GM21423 (cell line): ENCODE measurements around the gene PET100.
"Not testable (repeated sequence)": the region's sequence is repeated elsewhere in the genome, so short reads cannot be mapped to it uniquely, and the experiment has no call there.

ENCODE experiments used
- ATAC-seq: cut with Tn5 transposase; IDR thresholded peaks from one replicate; pipeline ENCODE4 v1.9.1; 2021; ENCODE audit warnings: mild to moderate bottlenecking, moderate library complexity; ENCODE audit not compliant: unreplicated experiment

The PET100 gene

DNA sequence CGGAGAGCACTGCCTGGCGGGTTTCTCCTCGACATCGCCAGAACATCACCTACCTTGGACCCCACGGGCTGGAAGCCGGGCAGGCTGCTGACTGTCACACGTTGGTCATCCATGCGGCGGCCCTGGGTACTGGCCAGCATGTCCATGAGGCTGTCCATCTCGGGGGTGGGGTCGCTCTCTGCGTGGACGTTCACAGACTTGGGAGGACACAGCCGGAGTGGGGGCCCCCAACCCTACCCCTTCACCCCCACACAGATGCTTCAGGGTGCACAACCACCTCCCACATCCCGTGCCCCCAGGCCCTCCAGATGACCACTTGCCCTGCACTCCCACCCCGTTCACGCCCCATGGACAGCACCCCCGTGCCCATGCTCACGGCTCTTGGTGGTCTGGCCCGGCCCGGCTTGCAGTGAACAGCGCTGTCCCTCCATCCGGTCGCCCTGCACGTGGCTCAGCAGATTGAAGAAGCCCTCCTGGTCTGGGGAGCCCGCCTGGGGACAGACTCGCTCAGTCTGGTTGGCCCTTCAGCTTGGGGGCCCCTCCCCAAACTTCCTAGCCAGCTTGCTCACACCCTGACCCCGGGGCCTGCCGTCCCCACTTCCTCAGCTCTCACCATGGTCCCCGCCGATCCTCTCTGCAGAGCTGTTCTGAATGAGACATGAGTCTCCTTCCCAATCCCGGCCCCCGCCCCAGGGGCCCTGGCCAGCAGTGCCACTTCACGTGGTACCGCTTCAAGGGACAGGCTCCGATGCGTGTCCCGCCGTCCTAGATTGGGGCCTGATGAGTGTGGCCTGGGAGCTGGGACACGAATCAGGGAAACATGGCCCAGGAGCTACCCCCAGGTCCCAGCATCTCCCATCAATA lies 3.0 kb downstream of the PET100 start:
- no peak for ATAC-seq

DNA sequence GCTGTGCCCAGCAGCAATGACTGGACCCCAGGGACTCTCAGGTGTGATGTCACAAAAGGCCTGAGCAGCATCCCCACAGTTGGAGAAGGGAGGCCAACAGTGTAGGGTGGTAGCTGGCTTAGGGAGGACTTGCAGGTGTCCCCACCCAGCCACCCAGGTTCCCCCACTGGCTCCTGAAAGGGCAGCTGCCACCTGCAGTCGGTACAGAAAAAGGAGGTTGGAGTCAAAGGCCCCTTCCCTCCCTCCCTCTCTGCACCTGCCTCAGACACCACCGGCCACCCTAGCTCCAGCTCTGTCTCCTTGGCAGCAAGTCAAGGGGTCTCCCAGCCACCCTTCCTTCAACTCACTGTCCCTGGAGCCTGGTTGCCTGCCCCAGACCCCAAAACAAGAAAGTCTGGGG lies 4.1 kb downstream of the PET100 start, which contains the start of gene PCP2:
Gene PCP2 (minus strand): TSS at position 22 of the 400 bp plus-strand sequence. CDS start 262 bp downstream, outside the sequence.
- ATAC-seq = no peak

DNA sequence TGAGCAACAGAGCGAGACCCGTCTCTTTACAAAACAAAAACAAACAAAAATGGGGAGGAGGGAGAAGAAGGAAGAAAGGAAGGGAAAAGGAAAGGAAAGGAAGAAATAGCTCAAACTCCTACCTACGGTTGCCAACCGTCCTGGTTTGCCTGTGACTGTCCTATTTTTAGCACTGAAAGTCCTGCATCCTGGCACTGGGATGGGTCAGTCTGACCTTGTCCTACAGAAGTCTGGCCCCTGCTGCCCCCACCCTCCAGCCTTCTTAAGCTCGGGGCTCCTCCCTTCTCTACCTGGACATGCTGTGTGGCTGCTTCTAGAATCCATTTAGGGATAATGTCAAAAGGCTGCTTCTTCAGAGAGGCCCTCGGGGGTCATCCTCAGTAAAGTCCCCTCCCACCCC lies 6.1 kb downstream of the PET100 start:
- ATAC-seq = no peak

DNA sequence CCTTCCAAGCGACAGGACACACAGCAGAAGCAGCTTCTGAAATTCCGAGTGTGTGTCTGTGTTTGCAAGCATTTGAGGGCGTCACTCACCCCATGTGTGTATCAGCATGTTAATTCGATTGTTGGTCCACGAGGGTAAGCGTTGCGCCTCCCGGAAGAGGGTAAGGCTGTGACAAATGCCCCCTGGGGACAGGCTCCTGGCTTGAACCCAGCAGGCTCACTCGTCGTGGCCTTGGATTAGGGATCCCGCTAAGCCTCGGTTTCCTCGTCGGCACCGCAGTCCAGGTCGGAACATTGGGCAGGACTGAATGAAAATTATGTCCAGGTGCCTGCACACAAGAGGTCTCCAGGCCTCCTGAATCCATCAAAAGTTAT lies 6.7 kb downstream of the PET100 start:
- ATAC-seq = no peak

DNA sequence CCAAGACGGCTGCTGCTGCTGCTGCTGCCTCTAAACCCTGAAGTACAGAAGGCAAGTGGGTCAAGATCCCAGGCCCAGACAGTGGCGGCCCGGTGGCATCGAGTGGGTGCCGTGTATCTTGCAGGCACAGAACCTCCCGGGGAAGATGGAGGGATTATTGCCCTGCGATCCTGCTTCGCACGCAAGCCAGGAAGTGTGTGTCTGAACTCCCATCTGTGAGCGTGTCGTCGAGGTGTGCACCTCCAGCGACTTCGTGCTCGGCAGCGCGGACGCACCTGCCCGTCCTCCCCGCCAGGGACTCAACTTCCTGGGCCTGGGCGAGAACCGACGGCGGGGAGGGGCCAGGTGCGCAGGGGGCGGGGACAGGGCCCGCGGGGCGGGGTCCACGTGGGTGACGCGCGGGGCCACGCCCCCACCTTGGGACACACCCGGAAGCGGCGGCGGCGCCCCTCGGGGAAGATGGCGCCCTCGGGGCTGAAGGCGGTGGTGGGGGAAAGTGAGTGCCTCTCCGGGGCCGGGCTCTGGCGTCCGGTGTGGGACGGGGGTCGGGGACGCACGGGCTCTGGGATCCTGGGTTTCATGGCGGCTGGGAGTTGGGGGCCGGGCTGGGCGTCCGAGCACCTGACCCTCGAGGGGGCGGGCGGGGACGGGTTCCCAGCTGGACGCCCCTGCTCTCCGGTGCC lies 7.2 kb downstream of the PET100 start, which contains the start of gene STXBP2:
Gene STXBP2 (plus strand): TSS at position 420 of the 683 bp plus-strand sequence. CDS start 40 bp downstream, at position 460.
- ATAC-seq = peak; percentile 72

DNA sequence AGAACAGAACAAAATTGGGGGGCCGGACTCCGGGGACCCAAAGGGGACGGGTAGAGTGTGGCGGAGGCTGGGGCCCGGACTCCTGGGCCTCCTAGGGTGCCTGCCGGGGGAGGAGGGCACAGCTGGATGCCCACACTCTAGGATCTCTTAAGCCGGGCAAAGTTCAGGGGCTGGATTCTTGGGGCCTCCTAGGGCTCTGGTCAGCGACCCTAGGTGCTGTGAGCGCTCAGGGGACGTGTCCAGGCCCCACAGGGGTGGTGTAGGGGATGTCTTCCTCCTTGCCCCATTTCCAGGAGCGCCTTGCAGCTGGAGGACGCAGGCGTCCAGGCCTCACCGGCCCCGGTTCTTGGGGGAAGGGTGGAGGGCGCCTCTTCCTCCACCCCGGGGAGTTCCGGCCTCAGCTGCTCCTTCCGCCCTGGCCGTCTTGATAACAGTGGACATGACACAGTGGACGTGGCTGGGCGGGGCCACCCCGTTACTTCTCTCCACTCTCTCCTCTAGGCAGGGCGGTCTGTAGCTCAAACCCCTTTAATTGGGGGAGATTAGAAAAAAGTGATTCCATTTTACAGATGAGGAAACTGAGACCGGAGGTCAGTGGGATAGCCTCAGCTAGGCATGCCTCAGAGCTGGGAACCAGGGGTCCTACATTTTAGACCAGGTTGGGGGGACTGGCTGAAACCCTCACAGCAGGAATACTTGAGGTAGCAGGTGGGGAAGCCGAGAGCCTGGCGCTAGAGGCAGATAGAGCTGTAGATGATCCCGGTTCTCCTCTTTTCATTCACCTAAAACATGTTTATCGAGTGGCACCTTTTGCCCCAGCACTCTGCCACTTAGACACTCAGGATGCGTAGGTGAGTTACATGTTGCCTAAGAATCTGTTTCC lies 8.0 kb downstream of the PET100 start:
- peak; percentile 18 for ATAC-seq

DNA sequence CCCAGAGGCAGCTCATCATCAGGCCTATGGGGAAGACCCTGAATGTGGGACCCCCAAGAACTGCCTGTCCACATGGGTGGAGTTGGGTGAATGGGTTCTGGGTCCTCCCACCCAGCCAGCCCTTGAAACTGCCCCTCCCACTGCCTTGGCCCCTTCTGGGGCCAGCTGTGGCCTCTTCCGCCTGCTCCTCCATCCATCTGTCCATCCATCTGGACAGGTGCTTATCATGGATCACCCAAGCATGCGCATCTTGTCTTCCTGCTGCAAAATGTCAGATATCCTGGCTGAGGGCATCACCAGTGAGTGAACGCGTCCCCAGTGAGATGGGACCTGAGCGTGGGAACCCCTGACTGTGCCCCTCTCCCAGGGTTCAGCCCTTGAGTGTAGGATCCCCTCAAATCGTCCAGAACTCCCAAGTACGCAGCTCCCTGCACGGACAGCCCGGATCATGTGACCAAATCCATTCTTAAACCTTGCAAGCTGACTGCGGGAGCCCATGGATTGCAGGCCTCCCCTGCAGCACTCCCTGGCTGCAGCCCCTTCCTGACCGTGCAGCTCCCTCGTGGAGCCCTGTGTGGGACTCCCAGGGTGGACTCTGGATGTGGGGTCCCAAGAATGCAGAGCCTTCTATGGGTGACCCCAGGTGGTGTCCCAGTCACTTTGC lies 9.3 kb downstream of the PET100 start:
- no peak for ATAC-seq

DNA sequence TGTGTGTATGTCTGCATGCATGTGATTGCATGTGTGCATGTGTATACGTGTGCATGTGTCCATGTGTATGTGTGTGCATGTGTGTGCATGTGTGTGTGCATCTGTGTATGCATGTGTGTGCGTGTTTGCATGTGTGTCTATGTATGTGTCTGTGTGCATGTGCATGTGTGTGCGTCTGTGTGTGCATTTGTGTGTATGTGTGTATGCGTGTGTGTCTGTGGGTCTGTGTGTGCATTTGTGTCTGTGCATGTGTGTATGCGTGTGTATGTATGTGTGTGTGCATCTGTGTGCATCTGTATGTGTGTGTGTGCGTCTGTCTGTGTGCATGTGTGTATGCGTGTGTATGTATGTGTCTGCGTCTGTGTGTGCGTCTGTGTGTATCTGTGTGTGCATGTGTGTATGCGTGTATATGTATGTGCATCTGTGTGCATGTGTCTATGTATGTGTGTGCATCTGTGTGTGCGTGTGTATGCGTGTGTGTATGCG lies 10.3 kb downstream of the PET100 start:
- no peak for ATAC-seq

DNA sequence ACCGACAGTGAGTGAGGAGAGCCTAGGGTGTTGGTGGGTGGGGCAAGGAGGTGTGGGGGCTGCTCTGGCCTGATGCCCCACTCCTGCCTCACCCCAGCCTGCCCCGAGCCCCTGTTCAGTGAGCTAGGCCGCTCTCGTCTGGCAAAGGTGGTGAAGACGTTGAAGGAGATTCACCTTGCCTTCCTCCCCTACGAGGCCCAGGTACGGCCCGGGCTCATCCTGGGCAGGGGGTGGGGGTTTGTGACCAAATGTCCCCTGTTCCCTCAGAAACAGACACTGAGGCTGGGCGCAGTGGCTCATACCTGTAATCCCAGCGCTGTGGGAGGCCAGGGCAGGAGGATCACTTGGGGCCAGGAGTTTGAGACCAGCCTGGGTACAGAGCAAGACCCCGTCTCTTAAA lies 11.2 kb downstream of the PET100 start:
- no peak for ATAC-seq

DNA sequence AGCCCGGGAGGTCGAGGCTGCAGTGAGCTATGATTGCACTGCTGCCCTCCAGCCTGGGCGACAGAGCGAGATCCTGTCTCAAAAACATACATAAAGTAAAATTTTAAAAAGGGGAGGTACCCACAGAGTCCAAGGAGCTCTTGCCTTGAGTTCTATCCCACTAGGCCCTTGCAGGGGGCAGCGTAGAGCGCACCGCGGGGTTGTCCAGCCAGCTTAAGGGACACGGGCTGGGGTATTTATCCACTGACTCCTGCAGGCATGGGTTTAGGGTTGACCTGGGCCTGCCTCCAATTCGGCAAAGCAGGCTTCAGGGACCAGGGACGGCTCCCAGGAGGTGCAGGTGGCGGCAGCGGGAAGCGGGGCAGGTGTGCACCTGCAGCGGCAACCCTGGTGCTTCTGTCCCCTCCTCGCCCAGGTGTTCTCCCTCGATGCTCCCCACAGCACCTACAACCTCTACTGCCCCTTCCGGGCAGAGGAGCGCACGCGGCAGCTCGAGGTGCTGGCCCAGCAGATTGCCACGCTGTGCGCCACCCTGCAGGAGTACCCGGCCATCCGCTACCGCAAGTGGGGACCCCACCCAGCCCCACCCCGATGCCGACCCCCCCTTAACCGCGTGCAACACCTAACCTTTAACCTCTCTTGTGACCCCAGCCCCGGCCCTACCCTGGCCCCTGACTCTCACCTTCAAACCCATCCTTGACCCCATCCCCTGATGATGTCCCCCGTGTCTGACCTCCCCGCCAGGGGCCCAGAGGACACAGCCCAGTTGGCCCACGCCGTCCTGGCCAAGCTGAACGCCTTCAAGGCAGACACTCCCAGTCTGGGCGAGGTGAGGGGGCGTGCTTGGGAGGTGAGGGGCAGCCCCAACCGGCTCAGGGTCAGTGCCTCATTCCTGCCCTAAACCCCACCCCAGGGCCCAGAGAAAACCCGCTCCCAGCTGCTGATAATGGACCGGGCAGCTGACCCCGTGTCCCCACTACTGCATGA lies 12.0 kb downstream of the PET100 start:
- no peak for ATAC-seq

DNA sequence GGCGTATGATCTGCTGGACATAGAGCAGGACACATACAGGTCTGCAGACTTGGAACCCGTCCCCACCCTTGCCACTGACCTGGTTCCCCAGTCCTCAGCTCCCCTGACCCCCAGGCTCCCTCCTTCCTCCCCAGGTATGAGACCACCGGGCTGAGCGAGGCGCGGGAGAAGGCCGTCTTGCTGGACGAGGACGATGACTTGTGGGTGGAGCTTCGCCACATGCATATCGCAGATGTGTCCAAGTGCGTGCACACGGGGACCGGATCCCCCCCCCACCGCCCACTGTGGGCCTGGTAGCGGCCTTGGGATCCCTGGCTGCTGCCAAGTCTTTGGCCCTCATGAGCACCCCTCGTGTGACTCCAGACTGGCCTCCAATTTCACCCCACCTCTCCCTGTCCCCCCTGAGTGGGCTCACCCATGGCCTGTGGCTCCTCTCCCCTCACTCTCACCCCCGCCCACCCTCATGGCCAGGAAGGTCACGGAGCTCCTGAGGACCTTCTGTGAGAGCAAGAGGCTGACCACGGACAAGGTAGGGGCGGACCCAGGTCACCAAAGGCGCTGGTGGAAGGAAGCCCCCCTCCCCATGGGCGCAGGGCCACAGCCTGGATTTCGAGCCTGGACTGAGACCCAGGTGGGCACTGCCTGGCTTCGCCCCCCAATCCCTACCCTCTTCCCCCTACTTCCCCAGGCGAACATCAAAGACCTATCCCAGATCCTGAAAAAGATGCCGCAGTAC lies 12.9 kb downstream of the PET100 start:
- ATAC-seq = no peak

DNA sequence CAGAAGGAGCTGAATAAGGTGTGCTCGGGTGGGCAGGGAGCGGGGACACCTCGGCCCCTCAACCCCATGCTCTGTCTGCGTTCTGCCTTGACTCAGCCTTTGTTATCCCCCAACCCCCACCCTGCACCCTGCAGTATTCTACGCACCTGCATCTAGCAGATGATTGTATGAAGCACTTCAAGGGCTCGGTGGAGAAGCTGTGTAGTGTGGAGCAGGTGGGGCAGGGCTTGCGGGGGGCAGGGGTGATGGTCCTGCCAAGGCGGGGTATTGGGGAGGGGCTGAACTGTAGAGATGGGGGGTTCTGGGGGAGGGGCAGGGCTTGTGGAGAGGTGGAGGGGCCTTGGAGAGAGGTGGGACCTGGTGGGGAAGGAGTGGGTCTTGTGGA lies 13.4 kb downstream of the PET100 start:
- no peak for ATAC-seq

DNA sequence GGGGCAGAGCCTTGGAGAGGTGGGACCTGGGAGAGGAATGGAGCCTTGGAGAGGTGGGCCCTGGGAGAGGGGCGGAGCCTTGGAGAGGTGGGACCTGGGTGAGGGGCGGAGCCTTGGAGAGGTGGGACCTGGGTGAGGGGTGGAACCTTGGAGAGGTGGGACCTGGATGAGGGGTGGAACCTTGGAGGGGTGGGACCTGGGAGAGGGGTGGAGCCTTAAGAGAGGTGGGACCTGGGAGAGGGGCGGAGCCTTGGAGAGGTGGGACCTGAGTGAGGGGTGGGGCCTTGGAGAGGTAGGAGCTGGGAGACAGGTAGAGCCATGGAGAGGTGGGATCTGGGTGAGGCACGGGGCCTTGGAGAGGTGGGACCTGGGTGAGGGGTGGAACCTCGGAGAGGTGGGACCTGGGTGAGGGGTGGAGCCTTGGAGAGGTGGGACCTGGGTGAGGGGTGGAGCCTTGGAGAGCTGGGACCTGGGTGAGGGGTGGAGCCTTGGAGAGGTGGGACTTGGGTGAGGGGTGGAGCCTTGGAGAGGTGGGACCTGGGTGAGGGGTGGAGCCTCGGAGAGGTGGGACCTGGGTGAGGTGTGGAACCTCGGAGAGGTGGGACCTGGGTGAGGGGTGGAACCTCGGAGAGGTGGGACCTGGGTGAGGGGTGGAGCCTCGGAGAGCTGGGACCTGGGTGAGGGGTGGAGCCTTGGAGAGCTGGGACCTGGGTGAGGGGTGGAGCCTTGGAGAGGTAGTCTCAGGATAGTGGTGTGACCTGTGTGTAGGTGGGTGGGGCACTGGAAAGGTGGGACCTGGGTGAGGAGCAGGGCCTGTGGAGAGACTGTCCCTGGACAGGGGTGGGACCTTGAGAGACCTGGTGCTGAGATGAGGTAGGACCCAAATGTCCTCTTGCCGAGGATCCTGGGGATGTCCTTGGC lies 14.3 kb downstream of the PET100 start:
- not testable (repeated sequence) for ATAC-seq

DNA sequence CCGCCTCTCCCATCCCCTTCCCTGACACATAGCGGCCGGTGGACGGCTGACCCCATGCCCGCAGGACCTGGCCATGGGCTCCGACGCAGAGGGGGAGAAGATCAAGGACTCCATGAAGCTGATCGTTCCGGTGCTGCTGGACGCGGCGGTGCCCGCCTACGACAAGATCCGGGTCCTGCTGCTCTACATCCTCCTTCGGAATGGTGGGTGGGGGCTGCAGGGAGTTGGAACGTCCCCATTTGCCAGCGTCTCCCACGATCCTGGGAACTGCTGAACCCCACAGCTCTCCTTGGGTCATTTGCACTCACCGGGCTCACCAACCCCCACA lies 14.9 kb downstream of the PET100 start:
- ATAC-seq = no peak

DNA sequence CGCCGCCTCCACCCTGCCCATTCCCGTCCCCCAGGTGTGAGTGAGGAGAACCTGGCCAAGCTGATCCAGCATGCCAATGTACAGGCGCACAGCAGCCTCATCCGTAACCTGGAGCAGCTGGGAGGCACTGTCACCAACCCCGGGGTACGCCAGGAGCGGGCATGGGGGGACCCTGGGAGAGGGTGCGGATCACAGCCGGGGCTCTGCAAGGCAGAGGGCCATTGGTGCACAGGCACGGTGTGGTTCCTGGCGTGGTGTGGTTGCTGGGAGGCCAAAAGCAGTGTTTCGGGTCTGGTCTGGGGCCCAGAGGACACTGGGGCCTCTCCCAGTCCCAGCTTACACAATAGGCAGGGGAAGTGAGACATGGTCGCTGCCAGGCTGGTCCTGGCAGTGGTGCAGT lies 15.6 kb downstream of the PET100 start:
- no peak for ATAC-seq

DNA sequence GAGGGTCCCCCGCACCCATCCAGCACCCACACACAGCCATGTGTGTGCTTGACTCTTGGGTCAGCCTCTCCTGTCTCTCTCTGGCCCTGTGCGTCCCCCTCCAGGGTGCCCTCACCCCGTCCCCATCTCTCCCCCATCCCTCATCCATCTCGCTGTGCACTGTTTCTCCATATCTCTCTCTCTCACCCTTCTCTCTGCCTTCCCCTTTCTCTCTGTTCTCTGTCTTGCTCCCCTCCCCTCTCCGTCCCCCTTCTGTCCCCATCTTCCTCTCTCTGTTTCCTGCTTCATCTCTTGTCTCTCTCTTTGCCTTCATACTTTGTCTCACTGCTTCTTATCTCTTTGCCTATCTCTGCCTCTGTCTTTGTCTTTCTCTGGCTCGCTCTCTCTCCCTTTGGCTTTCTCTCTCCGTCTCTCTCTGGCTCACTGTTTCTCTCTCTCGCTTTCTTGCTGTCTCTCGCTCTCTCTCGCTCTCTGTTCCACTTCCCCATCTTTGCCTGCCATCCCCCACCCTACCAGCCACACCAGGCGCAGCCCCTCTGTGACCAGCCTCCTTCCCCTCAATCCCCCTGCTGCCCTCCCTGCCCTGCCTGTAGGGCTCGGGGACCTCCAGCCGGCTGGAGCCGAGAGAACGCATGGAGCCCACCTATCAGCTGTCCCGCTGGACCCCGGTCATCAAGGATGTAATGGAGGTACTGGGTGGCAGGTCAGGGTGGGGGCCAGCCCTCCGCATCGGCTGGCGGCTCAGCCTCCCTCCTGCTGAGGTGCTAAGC lies 16.2 kb downstream of the PET100 start:
- ATAC-seq = no peak

DNA sequence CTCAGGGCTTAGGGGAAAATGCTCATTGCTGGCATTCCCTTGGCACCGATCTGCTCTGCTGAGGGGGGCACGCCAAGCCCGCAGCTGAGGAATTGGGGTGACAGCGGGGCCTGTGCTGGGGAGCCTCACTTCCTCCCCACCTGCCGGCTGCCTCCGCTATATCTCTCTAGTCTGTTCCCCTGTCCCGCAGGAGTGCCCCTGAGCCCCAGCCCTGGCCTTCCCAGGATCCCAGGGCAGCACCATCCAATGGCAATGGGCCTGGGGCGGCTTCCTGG lies 16.8 kb downstream of the PET100 start:
- no peak for ATAC-seq
